Right atrium auricular region (tissue), 2 donors: ENCODE results near the gene IFITM1. TPM values are rescaled to one million over a fixed set of nuclear protein-coding genes. Genes with fewer than 3 reads are reported as not detected.

Source experiments
- DNase-seq: peaks from one replicate; pipeline ENCODE4 v3.0.0-alpha.2; 2019; ENCODE audit warnings: low spot score
- H3K27ac ChIP-seq, 2 donors: fragments of 200-600 bp; sonication (generic); 1 replicate in 1 of 2; 2 replicates in 1 of 2; pipeline ENCODE4 v1.5.1; 2016 to 2019
- H3K27me3 ChIP-seq, 2 donors: fragments of 200-600 bp; sonication (generic); one replicate each; pipeline versions ENCODE4 v1.5.1 to v1.6.0; 2017 to 2019
- H3K36me3 ChIP-seq: fragments of 200-600 bp; sonication (generic); one replicate; pipeline ENCODE4 v1.5.1; 2016
- H3K4me1 ChIP-seq, 2 donors: fragments of 200-600 bp; sonication (generic); one replicate each; pipeline versions ENCODE4 v1.5.1 to v1.6.0; 2017 to 2019
- H3K4me3 ChIP-seq, 2 donors: fragments of 200-600 bp; sonication (generic); 1 replicate in 1 of 2; 2 replicates in 1 of 2; pipeline ENCODE4 v1.5.1; 2017 to 2019; ENCODE audit warnings: mild to moderate bottlenecking in 1 of 2, moderate library complexity in 1 of 2
- H3K9me3 ChIP-seq, 2 donors: fragments of 200-600 bp; sonication (generic); one replicate each; pipeline ENCODE4 v1.5.1; 2019
- total RNA-seq, 2 donors: library from RNA; depleted of rRNA; stranded (reverse); fragments of >200 nt; gene quantifications; one replicate each; pipeline ENCODE4 v1.1.0, GENCODE V29; 2016
- TF ChIP-seq, protein P1 (sequence below), 2 donors: fragments of 200-600 bp; sonication (generic); IDR thresholded peaks; one replicate each; pipeline ENCODE4 v1.5.1; 2019; ENCODE audit warnings: antibody characterized with exemption in 2 of 2

The IFITM1 gene
- total RNA-seq, 2 donors from 2014 or later: 82.3 to 241 TPM

DNA sequence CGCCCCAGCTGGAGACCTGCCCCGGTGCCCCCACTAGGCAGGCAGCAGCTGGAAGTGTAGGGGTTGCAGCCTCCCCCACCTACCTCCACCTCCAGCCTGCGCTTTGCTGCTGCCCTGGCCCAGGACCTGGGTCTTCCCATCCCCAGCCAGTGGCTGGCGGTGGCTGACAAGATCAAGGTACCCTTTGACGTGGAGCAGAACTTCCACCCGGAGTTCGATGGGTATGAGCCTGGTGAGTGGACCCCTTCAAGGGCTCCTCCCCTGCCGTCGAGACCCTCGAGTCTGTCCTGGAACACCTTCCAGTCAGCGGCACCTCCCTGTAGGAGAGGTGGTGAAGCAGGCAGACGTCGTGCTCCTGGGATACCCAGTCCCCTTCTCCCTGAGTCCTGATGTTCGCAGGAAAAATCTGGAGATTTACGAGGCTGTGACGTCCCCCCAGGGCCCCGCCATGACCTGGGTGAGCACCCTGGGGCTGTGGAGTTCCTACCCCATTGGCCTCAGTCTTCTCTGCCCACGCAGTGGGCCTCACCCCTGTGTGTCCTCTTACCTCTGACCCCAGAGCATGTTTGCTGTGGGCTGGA is 20.5 kb upstream of the IFITM1 start:
- H3K27ac ChIP-seq: no peak overlapping the region
- TF ChIP-seq, protein P1, sequence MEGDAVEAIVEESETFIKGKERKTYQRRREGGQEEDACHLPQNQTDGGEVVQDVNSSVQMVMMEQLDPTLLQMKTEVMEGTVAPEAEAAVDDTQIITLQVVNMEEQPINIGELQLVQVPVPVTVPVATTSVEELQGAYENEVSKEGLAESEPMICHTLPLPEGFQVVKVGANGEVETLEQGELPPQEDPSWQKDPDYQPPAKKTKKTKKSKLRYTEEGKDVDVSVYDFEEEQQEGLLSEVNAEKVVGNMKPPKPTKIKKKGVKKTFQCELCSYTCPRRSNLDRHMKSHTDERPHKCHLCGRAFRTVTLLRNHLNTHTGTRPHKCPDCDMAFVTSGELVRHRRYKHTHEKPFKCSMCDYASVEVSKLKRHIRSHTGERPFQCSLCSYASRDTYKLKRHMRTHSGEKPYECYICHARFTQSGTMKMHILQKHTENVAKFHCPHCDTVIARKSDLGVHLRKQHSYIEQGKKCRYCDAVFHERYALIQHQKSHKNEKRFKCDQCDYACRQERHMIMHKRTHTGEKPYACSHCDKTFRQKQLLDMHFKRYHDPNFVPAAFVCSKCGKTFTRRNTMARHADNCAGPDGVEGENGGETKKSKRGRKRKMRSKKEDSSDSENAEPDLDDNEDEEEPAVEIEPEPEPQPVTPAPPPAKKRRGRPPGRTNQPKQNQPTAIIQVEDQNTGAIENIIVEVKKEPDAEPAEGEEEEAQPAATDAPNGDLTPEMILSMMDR (IDR thresholded peaks at IDR 0.05): no peak
- no peak for DNase-seq

DNA sequence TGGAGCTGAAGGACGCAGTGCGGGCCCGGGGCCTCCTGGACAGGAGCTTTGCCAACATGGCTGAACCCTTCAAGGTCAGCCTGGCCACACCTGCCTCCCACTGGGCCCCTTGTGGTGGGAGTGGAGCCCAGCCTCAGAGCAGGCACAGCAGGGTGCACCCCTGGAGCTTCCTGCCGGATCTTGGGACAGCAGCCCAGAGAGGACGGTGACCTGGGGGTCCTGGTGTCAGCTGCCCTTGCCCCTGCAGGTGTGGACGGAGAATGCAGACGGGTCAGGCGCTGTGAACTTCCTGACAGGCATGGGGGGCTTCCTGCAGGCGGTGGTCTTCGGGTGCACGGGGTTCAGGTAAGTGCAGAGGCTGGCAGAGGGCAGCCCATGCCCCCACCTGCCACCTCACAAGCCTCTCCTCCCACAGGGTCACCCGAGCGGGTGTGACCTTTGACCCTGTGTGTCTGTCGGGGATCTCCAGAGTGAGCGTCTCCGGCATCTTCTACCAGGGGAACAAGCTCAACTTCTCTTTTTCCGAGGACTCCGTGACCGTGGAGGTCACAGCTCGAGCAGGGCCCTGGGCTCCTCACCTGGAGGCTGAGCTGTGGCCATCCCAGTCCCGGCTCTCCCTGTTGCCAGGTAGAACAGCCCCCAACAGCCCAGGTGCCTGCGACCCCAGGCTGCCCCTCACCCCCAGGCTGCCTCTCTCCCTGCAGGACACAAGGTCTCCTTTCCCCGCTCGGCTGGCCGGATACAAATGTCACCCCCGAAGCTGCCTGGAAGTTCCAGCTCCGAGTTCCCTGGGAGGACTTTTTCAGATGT is 19.8 kb upstream of the IFITM1 start:
- Histone ChIP-seq H3K4me3 (no peak overlapping the region), H3K27me3 (peaks cover 0 to 4% of the 10 kb centered on the region in 2 donors), H3K36me3 (no peaks in the 10 kb centered on the region), H3K9me3 (no peaks in the 10 kb centered on the region), H3K27ac (no peak overlapping the region), H3K4me1 (peaks cover 0 to 11% of the 10 kb centered on the region in 2 donors)
- TF ChIP-seq, protein P1 (IDR thresholded peaks at IDR 0.05): no peak
- DNase-seq: no peak

More for the DNA sequence above, 20.5 kb upstream of the IFITM1 start:
- Histone ChIP-seq H3K27me3 (no peaks in the 10 kb centered on the region), H3K9me3 (no peaks in the 10 kb centered on the region), H3K4me1 (peaks cover 0 to 16% of the 10 kb centered on the region in 2 donors), H3K36me3 (no peaks in the 10 kb centered on the region), H3K4me3 (no peak overlapping the region)

DNA sequence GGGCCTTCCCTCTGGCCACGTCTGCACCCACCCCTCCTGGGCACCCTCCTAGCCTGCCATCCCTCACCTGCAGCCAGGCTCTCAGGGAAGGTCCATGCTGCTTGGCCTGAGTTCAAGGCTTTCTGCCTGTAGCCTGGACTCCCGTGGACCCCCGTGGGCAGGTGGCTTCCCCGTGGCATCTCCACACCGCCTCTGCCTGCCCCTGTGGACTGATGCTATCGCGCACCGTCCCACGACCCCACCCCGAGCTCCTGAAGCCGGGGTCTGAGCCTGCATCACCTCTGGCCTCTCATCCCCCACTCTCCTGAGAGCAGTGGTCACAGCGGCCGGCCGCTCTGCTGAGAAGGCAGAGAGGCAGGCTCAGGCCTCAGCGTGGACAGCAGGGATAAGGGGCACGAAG is 19.1 kb upstream of the IFITM1 start:
- peaks cover 0 to 6% of the 10 kb centered on the region in 2 donors for H3K27me3 ChIP-seq
- no peaks in the 10 kb centered on the region for H3K9me3 ChIP-seq
- no peak for DNase-seq
- TF ChIP-seq, protein P1 (IDR thresholded peaks at IDR 0.05): no peak
- peaks cover 0 to 5% of the 10 kb centered on the region in 2 donors for H3K4me1 ChIP-seq
- H3K4me3 ChIP-seq: no peak overlapping the region
- no peaks in the 10 kb centered on the region for H3K36me3 ChIP-seq
- no peak overlapping the region for H3K27ac ChIP-seq

DNA sequence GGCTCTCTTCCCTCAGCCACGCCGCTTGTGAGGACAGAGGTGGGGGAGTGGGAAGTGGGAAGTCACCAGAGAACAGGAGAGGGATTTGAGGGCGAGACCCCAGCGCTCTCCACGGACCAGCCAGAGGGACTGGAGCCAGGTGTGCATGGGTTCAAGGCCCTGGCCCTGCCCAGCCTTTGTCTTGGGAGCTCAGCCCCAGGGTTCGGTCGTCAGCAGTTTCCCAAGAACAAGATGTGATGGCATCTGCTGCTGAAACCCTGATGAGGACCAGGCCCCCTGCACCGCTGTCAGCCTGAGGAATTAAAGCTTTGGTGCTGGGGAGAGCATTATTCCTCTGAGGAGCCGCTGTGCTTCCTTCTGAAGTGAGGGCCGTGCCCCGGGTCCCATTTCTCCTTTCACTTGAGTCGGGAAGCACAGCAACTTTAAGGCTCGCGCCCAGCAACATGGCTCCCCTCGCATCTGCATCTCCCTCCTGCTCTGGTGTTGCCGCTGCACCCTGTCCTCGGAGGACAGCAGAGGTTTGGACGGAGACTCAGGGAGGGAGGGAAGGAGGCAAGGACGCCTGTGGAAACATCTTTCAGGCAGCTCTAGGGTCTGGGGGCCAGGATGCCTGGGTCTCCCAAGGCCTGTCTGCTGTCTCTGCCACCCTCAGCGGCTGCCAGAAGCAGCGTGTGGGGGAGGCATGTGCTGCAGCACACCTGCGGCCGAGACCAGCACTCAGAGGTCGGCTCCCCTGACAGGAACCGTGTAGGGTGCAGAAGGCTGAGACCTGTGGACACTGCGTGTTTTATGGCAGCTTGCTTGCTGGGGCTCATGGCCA is 18.3 kb upstream of the IFITM1 start:
- peaks cover 0 to 7% of the 10 kb centered on the region in 2 donors for H3K4me1 ChIP-seq
- DNase-seq: no peak
- H3K9me3 ChIP-seq: no peaks in the 10 kb centered on the region
- TF ChIP-seq, protein P1 (IDR thresholded peaks at IDR 0.05): no peak
- no peak overlapping the region for H3K4me3 ChIP-seq
- H3K36me3 ChIP-seq: no peaks in the 10 kb centered on the region
- H3K27me3 ChIP-seq: peaks cover 0 to 9% of the 10 kb centered on the region in 2 donors
- no peak overlapping the region for H3K27ac ChIP-seq

DNA sequence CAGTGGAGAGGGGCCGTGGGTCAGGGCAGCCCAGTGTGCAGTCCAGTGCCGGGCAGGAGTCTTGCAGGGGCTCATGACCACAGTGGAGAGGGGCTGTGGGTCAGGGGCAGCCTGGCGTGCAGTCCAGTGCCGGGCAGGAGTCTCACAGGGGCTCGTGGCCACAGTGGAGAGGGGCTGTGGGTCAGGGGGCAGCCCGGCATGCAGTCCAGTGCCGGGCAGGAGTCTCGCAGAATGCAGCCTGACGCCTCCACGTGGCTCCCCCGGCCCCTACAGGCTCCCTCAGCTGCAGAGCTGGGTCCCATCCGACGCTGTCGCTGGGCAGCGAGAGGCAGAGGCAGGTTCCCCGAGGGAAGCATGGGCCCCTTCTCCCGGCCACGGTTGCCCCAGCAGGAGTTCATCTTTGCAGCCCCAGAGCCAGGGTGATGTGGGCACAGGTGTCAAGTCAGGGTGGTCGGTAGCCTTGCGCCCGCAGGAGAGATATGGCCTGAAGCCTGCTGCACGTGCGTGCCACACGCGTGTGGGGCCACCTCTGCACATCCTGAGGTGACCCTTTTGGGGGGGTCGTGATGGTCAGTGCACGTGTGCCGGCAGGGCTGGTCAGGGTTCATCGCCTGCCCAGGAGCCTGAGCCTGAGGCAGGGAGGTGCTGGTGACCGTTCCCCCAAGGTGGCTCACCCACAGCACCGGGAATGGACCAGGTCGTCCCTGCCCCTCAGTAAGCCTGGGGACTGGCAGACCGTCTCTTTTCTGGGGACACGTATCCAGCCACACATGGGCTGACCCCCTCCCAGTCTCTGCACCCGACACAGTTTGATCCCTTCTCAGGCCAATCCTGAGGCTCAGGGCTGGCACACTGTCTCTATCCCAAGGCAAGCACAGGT is 17.4 kb upstream of the IFITM1 start:
- Histone ChIP-seq H3K36me3 (no peaks in the 10 kb centered on the region), H3K27ac (no peak overlapping the region), H3K4me3 (no peak overlapping the region), H3K4me1 (peaks cover 0 to 7% of the 10 kb centered on the region in 2 donors), H3K27me3 (peaks cover 0 to 9% of the 10 kb centered on the region in 2 donors), H3K9me3 (no peaks in the 10 kb centered on the region)
- no peak for DNase-seq
- TF ChIP-seq, protein P1 (IDR thresholded peaks at IDR 0.05): no peak
